GM15510 (cell line): Measurements from ENCODE around the gene MEF2C.

Experiments
- POLR2A ChIP-seq: IDR thresholded peaks from 3 replicates; pipeline ENCODE4 v1.6.1; 2011; ENCODE audit warnings: borderline replicate concordance; ENCODE audit not compliant: insufficient read length; ENCODE audit errors: extremely low read depth

Gene MEF2C

GRCh38 chr5:88741964-88742363 is 141.0 kb downstream of the MEF2C start:
- TF ChIP-seq POLR2A = no peak

GRCh38 chr5:88740604-88741185 is 142.3 kb downstream of the MEF2C start:
- TF ChIP-seq POLR2A = no peak

GRCh38 chr5:88736494-88736893 is 146.5 kb downstream of the MEF2C start:
- peak; percentile 16 for TF ChIP-seq POLR2A

GRCh38 chr5:88734983-88735382 is 148.0 kb downstream of the MEF2C start:
- no peak for TF ChIP-seq POLR2A

GRCh38 chr5:88734191-88734640 is 148.8 kb downstream of the MEF2C start:
- TF ChIP-seq POLR2A = no peak

- no peak for TF ChIP-seq POLR2A
Measured at GRCh38 chr5:88732862-88733261, 150.1 kb downstream of the MEF2C start.

GRCh38 chr5:88732181-88732633 is 150.8 kb downstream of the MEF2C start:
- peak; percentile 27 for TF ChIP-seq POLR2A

- TF ChIP-seq POLR2A = no peak
Measured at GRCh38 chr5:88729829-88730182, 153.2 kb downstream of the MEF2C start.

- TF ChIP-seq POLR2A = no peak
Measured at GRCh38 chr5:88729084-88729828, 153.7 kb downstream of the MEF2C start.

- TF ChIP-seq POLR2A = no peak
Measured at GRCh38 chr5:88727705-88728313, 155.2 kb downstream of the MEF2C start.

GRCh38 chr5:88725454-88725853 is 157.5 kb downstream of the MEF2C start:
- no peak for TF ChIP-seq POLR2A

- no peak for TF ChIP-seq POLR2A
Measured at GRCh38 chr5:88724201-88724600, 158.8 kb downstream of the MEF2C start.

- no peak for TF ChIP-seq POLR2A
Measured at GRCh38 chr5:88722546-88723073, 160.4 kb downstream of the MEF2C start.

GRCh38 chr5:88719434-88719833 is 163.6 kb downstream of the MEF2C start:
- no peak for TF ChIP-seq POLR2A

GRCh38 chr5:88718736-88719135 is 164.2 kb downstream of the MEF2C start:
- TF ChIP-seq POLR2A = no peak
